Measurements from ENCODE around the gene HPCAL1. TPM values are rescaled to one million over a fixed set of nuclear protein-coding genes. Genes with fewer than 3 reads are reported as not detected.
A peak's percentile ranks its signal among the peaks of the same experiment; 100 is the strongest.

Gene HPCAL1
- total RNA-seq, 1 experiment from 2014 or later, result 312 TPM

DNA sequence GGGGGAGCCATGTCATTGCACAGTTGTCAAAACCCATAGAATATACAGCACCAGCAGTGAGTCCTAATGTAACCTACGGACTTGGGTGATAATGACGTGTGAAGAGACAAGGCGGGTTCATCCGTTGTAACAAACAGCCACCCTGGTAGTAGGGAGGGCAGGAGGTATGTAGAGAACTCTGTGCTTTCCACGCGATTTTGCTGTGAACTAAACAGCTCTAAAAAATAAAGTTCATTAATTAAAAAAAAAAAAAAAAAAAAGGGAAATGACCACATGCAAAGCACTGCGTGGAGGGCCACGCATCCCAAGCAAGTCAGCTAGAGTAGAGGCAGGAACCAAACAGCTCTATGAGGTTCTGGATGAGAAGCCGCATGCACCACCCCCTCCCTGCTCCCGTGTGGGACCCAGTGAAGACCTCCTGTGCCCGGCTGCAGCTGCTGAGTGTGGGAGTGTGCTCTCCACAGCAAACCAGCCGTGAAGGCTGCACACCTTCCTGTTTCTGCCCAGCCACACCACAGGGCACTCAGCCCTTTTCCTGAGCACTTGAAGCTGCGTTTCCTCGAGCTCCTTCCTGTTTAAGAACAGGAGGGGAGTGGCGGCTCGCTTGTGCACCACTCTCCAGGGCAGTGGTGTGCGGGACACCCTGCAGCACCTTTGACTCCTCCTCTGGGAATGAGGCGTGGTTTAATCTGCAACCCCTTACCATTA lies 79.8 kb downstream of the HPCAL1 start:
- no TSS peak for BruUV-seq (replicated peaks)
- 0 out of 2 replicates have a peak, but pooled peaks cover 3% of the 10 kb centered on the region for H3K36me3 ChIP-seq (ENCODE audit: low read depth, low read length)
- no peaks in the 10 kb centered on the region for H3K9me3 ChIP-seq (ENCODE audit: low read length)
- H3K9ac ChIP-seq (ENCODE audit: low read length), result no peak overlapping the region
- H2AFZ ChIP-seq (ENCODE audit: low read length), result no peak overlapping the region
- H3K9me2 ChIP-seq (replicated peaks; ENCODE audit: low read length), result no peaks in the 10 kb centered on the region
- H3K4me1 ChIP-seq (ENCODE audit: insufficient read depth, low read length), result peaks cover 54% of the 10 kb centered on the region
- no peak overlapping the region for H3K27ac ChIP-seq (ENCODE audit: low read length)
- ChIA-PET POLR2A (ENCODE audit: unreplicated experiment) (interaction anchor here (0.6 kb wide), 1 partner anchor 117 kb away, joined by 8 read pairs; no protein-coding TSS in a partner anchor), CTCF (interaction anchor here (2.6 kb wide), 1 partner anchor 26 kb away, joined by 13 read pairs; no protein-coding TSS in a partner anchor)
- H3K79me2 ChIP-seq (ENCODE audit: low read length), result peaks cover 100% of the 10 kb centered on the region
- no peak overlapping the region for H3K4me3 ChIP-seq (ENCODE audit: low read length)
- TF ChIP-seq EZH2phosphoT487 (IDR thresholded peaks at IDR 0.05; ENCODE audit: borderline replicate concordance, low read length), result no peak
- TF ChIP-seq EZH2 (IDR thresholded peaks at IDR 0.05; ENCODE audit: low read length, unreplicated experiment), result no peak
- TF ChIP-seq, protein P1, sequence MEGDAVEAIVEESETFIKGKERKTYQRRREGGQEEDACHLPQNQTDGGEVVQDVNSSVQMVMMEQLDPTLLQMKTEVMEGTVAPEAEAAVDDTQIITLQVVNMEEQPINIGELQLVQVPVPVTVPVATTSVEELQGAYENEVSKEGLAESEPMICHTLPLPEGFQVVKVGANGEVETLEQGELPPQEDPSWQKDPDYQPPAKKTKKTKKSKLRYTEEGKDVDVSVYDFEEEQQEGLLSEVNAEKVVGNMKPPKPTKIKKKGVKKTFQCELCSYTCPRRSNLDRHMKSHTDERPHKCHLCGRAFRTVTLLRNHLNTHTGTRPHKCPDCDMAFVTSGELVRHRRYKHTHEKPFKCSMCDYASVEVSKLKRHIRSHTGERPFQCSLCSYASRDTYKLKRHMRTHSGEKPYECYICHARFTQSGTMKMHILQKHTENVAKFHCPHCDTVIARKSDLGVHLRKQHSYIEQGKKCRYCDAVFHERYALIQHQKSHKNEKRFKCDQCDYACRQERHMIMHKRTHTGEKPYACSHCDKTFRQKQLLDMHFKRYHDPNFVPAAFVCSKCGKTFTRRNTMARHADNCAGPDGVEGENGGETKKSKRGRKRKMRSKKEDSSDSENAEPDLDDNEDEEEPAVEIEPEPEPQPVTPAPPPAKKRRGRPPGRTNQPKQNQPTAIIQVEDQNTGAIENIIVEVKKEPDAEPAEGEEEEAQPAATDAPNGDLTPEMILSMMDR (conservative IDR thresholded peaks at IDR 0.05; ENCODE audit: low read depth, low read length), result no peak
- H4K20me1 ChIP-seq (ENCODE audit: low read length), result peaks cover 12% of the 10 kb centered on the region; the same call in 1 of the 2 replicates
- H3F3A ChIP-seq (ENCODE audit: low read length, unreplicated experiment), result no peaks in the 10 kb centered on the region
- ATAC-seq (no peak), DNase-seq (no peak)
- intact Hi-C loops (cut with micrococcal nuclease), result no loop called here
- no peak overlapping the region for H3K4me2 ChIP-seq (ENCODE audit: low read length)
- H3K27me3 ChIP-seq (ENCODE audit: low read length), result no peaks in the 10 kb centered on the region

DNA sequence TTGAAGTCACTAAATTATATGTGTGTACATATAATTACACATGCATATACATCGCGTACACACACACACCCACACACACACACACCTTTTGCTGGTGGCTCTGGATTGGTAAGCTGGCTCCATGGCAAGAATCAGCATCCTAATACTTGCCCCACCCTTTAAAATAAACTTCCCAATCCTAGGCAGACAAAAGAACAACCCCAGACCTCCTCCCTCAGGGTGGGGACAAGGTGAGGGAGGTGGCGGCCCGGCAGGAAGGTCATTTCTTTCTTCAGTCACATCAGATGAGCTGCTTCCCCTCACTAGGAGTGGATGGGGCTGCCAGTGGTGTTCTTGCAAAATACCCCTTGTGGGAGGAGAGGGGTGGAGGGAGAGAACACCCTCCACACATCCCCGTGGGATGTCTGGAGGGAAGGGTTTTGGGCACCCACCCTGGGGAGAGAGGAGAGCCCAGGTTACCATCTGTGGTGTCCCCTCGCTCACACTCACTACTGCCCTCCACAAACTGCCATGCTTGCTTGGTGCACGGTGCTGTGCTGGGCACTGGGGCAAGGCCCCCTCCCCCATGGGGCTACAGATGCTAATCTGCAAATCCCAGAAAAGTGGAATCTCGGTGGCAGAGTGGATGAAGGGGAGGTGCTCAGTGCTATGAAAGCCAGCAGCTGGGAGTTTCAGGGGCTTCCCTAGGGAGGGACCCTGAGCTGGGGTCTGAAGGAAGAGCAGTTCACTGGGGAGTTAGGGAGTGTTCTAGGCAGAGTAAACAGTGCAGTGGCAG lies 81.4 kb downstream of the HPCAL1 start:
- POLR2A ChIA-PET (ENCODE audit: unreplicated experiment), result no interaction called here
- peak; percentile 22 for DNase-seq
- Histone ChIP-seq H3K9me2 (replicated peaks; ENCODE audit: low read length) (no peaks in the 10 kb centered on the region), H3K4me2 (ENCODE audit: low read length) (no peak overlapping the region), H3K27me3 (ENCODE audit: low read length) (no peaks in the 10 kb centered on the region), H3K4me1 (ENCODE audit: insufficient read depth, low read length) (peaks cover 70% of the 10 kb centered on the region), H3K36me3 (ENCODE audit: low read depth, low read length) (0 out of 2 replicates have a peak, but pooled peaks cover 3% of the 10 kb centered on the region), H3K9me3 (ENCODE audit: low read length) (no peaks in the 10 kb centered on the region), H3K27ac (ENCODE audit: low read length) (peak overlapping the region; percentile 29), H3F3A (ENCODE audit: low read length, unreplicated experiment) (no peaks in the 10 kb centered on the region), H3K9ac (ENCODE audit: low read length) (no peak overlapping the region), H3K4me3 (ENCODE audit: low read length) (no peak overlapping the region), H3K79me2 (ENCODE audit: low read length) (peaks cover 100% of the 10 kb centered on the region), H2AFZ (ENCODE audit: low read length) (no peak overlapping the region), H4K20me1 (ENCODE audit: low read length) (peaks cover 12% of the 10 kb centered on the region; the same call in 1 of the 2 replicates)
- BruUV-seq (replicated peaks), result no TSS peak
- CTCF ChIA-PET, result interaction anchor here (0.7 to 2.6 kb wide), 3 partner anchors 24 to 78 kb away, joined by 3 to 13 read pairs (median 7); no protein-coding TSS in a partner anchor
- TF ChIP-seq EZH2phosphoT487 (IDR thresholded peaks at IDR 0.05; ENCODE audit: borderline replicate concordance, low read length) (no peak), EZH2 (IDR thresholded peaks at IDR 0.05; ENCODE audit: low read length, unreplicated experiment) (no peak)
- TF ChIP-seq, protein P1 (conservative IDR thresholded peaks at IDR 0.05; ENCODE audit: low read depth, low read length), result no peak
- intact Hi-C loops (cut with micrococcal nuclease), result no loop called here
- peak; percentile 41 for ATAC-seq
